ENCODE data around the gene TLR5.

- TF ChIP-seq PPARA (CRISPR knock-in tag; IDR thresholded peaks at IDR 0.05; ENCODE audit: borderline replicate concordance) (no peak), CREB5 (CRISPR knock-in tag; IDR thresholded peaks at IDR 0.05; ENCODE audit: low read depth) (no peak), BACH2 (CRISPR knock-in tag; IDR thresholded peaks at IDR 0.05; ENCODE audit: borderline replicate concordance) (no peak), PATZ1 (CRISPR knock-in tag; IDR thresholded peaks at IDR 0.05; ENCODE audit: borderline replicate concordance) (no peak), ZNF70 (CRISPR knock-in tag; IDR thresholded peaks at IDR 0.05) (no peak), CSRNP3 (CRISPR knock-in tag; IDR thresholded peaks at IDR 0.05) (no peak), ZFP30 (CRISPR knock-in tag; IDR thresholded peaks at IDR 0.05) (no peak), TSHZ2 (CRISPR knock-in tag; IDR thresholded peaks at IDR 0.05) (no peak), ARNTL (CRISPR knock-in tag; IDR thresholded peaks at IDR 0.05; ENCODE audit: borderline replicate concordance, low read depth) (no peak)
Observed at GRCh38 chr1:223102797-223103533, 40.1 kb downstream of the TLR5 start.
